Heart left ventricle (tissue), 13 donors: Measurements from ENCODE around the gene ZCCHC7.
"Not testable (repeated sequence)": the region's sequence is repeated elsewhere in the genome, so short reads cannot be mapped to it uniquely, and the experiment has no call there.

Experiments used
- CTCF ChIP-seq, 12 donors: fragments of 200-600 bp; sonication (generic) in 4 of 12; IDR thresholded peaks; one replicate each; pipeline versions ENCODE4 v1.5.0 to v1.8.0; 2018 to 2022; ENCODE audit warnings: antibody characterized with exemption in 12 of 12, mild to moderate bottlenecking in 5 of 12
- POLR2A ChIP-seq, 2 donors: fragments of 450-650 bp; IDR thresholded peaks; one replicate each; pipeline ENCODE4 v1.6.1; 2017; ENCODE audit warnings: antibody characterized with exemption in 2 of 2, mild to moderate bottlenecking in 2 of 2, moderate library complexity in 2 of 2
- donor health status: ischemic (EF 13 %, LVEDD 7.1; RV severe dilation, severe dysfunction).
- donor health status: DM: no; HTN: yes; CAD: no.
- donor health status: DM: no; HTN: no; CAD: no.
- donor health status: ischemic (EF 25% LVEDD 6.9; RV normal size, moderate dysfunction).
- donor health status: ischemic (EF 25% LVEDD 5.7; RV mildly dilated, moderate dysfunction).
- donor health status: ischemic (EF 35%, LVEDD 5.7; RV mildly dilated, moderate dysfunction).
- donor health status: nonischemic (EF 11% LVEDD 7.7; RV severe dilation, severe dysfunction).
- donor health status: DM: yes; HTN: yes; CAD: no.
- donor health status: PGD.
- donor health status: ischemic (EF 29% LVEDD 5.4; RV normal size, mild dysfunction).
- donor health status: nonischemic (EF 23%, LVEDD 6.1; RV moderate dilation, normal function).

GRCh38 chr9:37092714-37093295 lies 27.6 kb upstream of the ZCCHC7 start:
- not testable (repeated sequence) for TF ChIP-seq CTCF, POLR2A (IDR thresholded peaks at IDR 0.05)
